GM12878 (cell line): ENCODE measurements around the gene BIN1. TPM values are rescaled to one million over a fixed set of nuclear protein-coding genes. Genes with fewer than 3 reads are reported as not detected.

ENCODE experiments used
- ATF2 ChIP-seq: IDR thresholded peaks from 2 replicates; pipeline ENCODE4 v1.6.1; 2012; ENCODE audit warnings: low read length, inconsistent platforms
- BCL11A ChIP-seq: IDR thresholded peaks from 2 replicates; pipeline ENCODE4 v1.6.1; 2011; ENCODE audit warnings: low read depth, low read length
- BHLHE40 ChIP-seq, 2 experiments: fragments of 450-650 bp in 1 of 2; IDR thresholded peaks; 2 replicates each; pipeline ENCODE4 v1.6.1; 2011 to 2017; ENCODE audit warnings: low read depth in 2 of 2, borderline replicate concordance in 1 of 2, improper control_type of control experiment in 1 of 2, low read length in 1 of 2, mild to moderate bottlenecking in 1 of 2
- CREM ChIP-seq: IDR thresholded peaks from 2 replicates; pipeline ENCODE4 v1.6.1; 2014; ENCODE audit warnings: antibody characterized with exemption, low read depth
- CUX1 ChIP-seq: IDR thresholded peaks from 2 replicates; pipeline ENCODE4 v1.6.1; 2012; ENCODE audit warnings: improper control_type of control experiment, low read depth, low read length; ENCODE audit not compliant: insufficient replicate concordance
- FOXK2 ChIP-seq: fragments of 450-650 bp; IDR thresholded peaks from 2 replicates; pipeline ENCODE4 v1.6.1; 2017; ENCODE audit warnings: mild to moderate bottlenecking, moderate library complexity
- IRF4 ChIP-seq: IDR thresholded peaks from 2 replicates; pipeline ENCODE4 v1.6.1; 2011; ENCODE audit warnings: low read depth, low read length
- IRF5 ChIP-seq: fragments of 450-650 bp; IDR thresholded peaks from 2 replicates; pipeline ENCODE4 v1.6.1; 2017; ENCODE audit warnings: borderline replicate concordance
- NBN ChIP-seq: fragments of 450-650 bp; IDR thresholded peaks from 2 replicates; pipeline ENCODE4 v1.6.1; 2016
- NR2C1 ChIP-seq: fragments of 450-650 bp; IDR thresholded peaks from 2 replicates; pipeline ENCODE4 v1.6.1; 2017; ENCODE audit warnings: antibody characterized with exemption, mild to moderate bottlenecking, moderate library complexity
- POLR2AphosphoS2 ChIP-seq: IDR thresholded peaks from 2 replicates; pipeline ENCODE4 v1.6.1; 2011; ENCODE audit warnings: low read depth, mild to moderate bottlenecking, low read length, improper control_type of control experiment, moderate library complexity
- POLR2AphosphoS5 ChIP-seq: IDR thresholded peaks from 2 replicates; pipeline ENCODE4 v1.6.1; 2011; ENCODE audit warnings: mild to moderate bottlenecking, low read length, inconsistent platforms
- POU2F2 ChIP-seq: IDR thresholded peaks from 3 replicates; pipeline ENCODE4 v1.6.1; 2011; ENCODE audit warnings: low read depth, mild to moderate bottlenecking, low read length, borderline replicate concordance
- TBL1XR1 ChIP-seq: IDR thresholded peaks from 2 replicates; pipeline ENCODE4 v1.6.1; 2012; ENCODE audit warnings: low read depth, low read length, improper control_type of control experiment
- ZBTB11 ChIP-seq: fragments of 450-650 bp; formaldehyde crosslinking; IDR thresholded peaks from 2 replicates; pipeline ENCODE4 v1.5.0; 2022; ENCODE audit warnings: mild to moderate bottlenecking, missing genetic modification characterization
- ZZZ3 ChIP-seq: IDR thresholded peaks from 2 replicates; pipeline ENCODE4 v1.6.1; 2011; ENCODE audit warnings: low read depth; ENCODE audit not compliant: control insufficient read depth, insufficient read length
- polyA plus RNA-seq, 11 experiments: library from polyadenylated mRNA; depleted of rRNA in 4 of 11; unstranded in 6 of 11; stranded (reverse) in 5 of 11; fragments of >200 nt; fragmentation: Nextera tagmentation in 4 of 11; fragmentation: Illumina TruSeq in 1 of 11; extraction: Ambion mirVana in 4 of 11; extraction: Trizol in 1 of 11; gene quantifications; 1 replicate in 1 of 11; 2 replicates in 10 of 11; pipeline versions ENCODE4 v1.2.1 to v1.2.3, GENCODE V29; 2011 to 2016; ENCODE audit warnings: inconsistent platforms in 2 of 11, missing spikeins in 2 of 11, low read depth in 1 of 11
- total RNA-seq, 4 experiments: library from RNA; depleted of rRNA in 3 of 4; stranded (reverse); fragments of >200 nt in 3 of 4; fragmentation: Illumina TruSeq in 1 of 4; extraction: Trizol in 1 of 4; gene quantifications; 2 replicates each; pipeline versions ENCODE4 v1.2.1 to v1.2.3, GENCODE V29; 2013 to 2021
- TF ChIP-seq, protein P1 (sequence below): fragments of 450-650 bp; IDR thresholded peaks from 2 replicates; pipeline ENCODE4 v1.6.1; 2016; ENCODE audit warnings: mild to moderate bottlenecking

Gene BIN1
- total and polyA plus RNA-seq, 10 of the 15 experiments (the other 5 are each of a cell fraction or from before 2014, with no cell fraction given): 0.32 to 21.3 (median 11.2) TPM

DNA sequence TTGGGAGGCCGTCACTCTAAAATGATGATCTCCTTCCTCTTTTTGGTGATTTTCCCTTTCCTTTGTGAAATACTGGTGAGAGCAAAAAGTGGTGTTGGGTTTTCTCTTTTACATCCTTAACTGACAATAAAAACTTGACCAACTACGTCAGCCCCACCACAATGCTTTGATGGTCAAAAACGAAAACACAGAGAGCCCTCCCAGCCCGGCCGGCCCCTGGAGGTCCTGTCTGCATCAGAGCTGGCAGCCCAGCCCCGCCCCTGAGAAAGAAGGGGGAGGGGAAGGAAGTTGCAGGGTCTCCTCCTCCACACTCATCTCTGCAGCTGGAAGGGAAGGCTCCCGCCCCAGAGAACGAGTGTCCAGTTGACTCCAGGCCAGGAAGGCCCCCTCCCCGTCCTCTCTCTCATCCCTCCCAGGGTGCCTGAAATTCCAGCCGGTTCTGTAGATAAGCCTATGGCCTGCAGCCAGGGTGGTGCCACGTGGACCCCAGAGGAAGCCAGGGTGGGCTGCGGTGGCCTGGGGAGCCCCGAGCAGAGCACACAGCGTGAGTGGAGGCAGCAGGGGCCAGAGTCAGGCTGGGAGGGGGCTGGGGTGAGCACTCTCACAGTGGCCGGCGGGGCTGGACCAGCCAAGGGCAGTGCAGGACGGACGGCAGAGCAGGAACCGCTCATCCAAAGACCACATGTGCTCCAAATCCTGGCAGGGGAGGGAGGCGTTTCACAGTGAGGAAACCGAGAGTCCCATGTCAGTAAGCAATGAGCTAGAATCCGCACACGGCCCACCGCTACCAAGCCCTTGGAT is 19.8 kb downstream of the BIN1 start (continued):
- TF ChIP-seq ZBTB11 (no peak), POLR2AphosphoS5 (no peak), ATF2 (peak; percentile 56), TBL1XR1 (peak; percentile 55; the same call in 1 of the 2 replicates), BCL11A (peak; percentile 34; the same call in 1 of the 2 replicates), NBN (0 out of 2 replicates have a peak, but pooled peaks have one; percentile 56), IRF4 (no peak), FOXK2 (no peak), NR2C1 (no peak), ZZZ3 (no peak), CREM (peak; percentile 57; the same call in 1 of the 2 replicates), BHLHE40 (IDR thresholded peaks at IDR 0.05; ENCODE audit: borderline replicate concordance in 1 of 2, low read depth in 2 of 2, low read length in 1 of 2) (peak; percentile 10 to 45; a peak in 1 of 4 replicates), POU2F2 (no peak), IRF5 (no peak), CUX1 (no peak), POLR2AphosphoS2 (no peak)
- TF ChIP-seq, protein P1, sequence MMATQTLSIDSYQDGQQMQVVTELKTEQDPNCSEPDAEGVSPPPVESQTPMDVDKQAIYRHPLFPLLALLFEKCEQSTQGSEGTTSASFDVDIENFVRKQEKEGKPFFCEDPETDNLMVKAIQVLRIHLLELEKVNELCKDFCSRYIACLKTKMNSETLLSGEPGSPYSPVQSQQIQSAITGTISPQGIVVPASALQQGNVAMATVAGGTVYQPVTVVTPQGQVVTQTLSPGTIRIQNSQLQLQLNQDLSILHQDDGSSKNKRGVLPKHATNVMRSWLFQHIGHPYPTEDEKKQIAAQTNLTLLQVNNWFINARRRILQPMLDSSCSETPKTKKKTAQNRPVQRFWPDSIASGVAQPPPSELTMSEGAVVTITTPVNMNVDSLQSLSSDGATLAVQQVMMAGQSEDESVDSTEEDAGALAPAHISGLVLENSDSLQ: peak; percentile 89
